ENCODE measurements around the gene PARN.

DNA sequence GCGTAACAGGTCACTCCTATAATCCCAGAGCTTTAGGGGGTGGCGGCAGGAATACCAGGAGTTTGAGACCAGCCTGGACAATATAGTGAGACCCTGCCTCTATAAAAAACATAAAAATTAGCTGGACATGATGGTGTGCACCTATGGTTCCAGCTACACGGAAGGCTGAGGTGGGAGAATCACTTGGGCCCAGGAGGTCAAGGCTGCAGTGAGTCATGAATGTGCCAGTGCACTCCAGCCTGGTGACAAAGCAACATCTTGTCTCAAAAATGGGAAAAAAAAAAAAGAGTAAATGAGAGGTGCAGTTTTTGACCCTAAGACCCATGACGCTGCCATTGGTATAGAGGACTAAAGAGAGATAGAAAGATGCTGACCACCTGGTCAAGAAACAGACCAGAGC is 16.1 kb downstream of the PARN start:
- TF ChIP-seq, protein P1, sequence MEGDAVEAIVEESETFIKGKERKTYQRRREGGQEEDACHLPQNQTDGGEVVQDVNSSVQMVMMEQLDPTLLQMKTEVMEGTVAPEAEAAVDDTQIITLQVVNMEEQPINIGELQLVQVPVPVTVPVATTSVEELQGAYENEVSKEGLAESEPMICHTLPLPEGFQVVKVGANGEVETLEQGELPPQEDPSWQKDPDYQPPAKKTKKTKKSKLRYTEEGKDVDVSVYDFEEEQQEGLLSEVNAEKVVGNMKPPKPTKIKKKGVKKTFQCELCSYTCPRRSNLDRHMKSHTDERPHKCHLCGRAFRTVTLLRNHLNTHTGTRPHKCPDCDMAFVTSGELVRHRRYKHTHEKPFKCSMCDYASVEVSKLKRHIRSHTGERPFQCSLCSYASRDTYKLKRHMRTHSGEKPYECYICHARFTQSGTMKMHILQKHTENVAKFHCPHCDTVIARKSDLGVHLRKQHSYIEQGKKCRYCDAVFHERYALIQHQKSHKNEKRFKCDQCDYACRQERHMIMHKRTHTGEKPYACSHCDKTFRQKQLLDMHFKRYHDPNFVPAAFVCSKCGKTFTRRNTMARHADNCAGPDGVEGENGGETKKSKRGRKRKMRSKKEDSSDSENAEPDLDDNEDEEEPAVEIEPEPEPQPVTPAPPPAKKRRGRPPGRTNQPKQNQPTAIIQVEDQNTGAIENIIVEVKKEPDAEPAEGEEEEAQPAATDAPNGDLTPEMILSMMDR (IDR thresholded peaks at IDR 0.05), result no peak
- no peak for TF ChIP-seq POLR2A (IDR thresholded peaks at IDR 0.05)
